DMS114 treated with DMSO at 0.1 percent for 48 hours (cell line): ENCODE data around the gene ZNF215.
"Not testable (repeated sequence)": the region's sequence is repeated elsewhere in the genome, so short reads cannot be mapped to it uniquely, and the experiment has no call there.

Source experiments
- DNase-seq: peaks from one replicate; lab custom pipeline; 2025; ENCODE audit not compliant: unreplicated experiment; lab: John Stamatoyannopoulos, UW

ZNF215 gene

DNA sequence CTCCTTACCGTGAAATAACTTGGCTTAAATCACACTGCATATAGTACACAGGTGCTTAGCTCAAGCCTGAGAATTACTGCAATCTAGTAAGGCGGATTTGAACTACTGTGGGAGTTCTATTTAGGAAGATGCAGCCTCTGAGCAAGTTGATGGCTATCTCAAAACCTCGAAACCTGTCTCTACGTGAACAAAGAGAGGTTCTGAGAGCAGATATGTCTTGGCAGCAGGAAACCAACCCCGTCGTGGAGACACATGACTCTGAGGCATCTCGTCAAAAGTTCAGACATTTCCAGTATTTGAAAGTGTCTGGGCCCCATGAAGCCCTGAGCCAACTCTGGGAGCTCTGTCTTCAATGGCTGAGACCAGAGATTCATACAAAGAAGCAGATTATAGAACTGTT lies 5.9 kb downstream of the ZNF215 start:
- DNase-seq = no peak

DNA sequence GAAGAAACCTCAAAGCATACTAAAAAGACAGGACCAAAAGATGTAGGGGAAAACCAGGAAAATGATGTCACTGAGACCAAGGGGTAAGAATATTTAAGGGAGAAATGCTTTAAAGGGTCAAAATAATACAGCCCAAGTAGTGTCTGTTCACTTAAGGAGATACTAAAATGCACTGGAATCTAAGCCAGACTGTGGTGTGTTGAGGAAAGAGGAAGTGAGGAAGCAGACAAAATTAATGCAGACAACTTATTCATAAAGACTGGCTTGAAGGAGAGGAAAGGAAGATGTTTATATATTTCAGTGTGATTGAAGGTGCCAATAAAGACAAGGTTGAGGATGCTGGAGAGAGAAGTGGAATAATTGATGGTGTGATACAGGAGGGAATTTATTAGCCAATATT lies 15.7 kb downstream of the ZNF215 start:
- no peak for DNase-seq

DNA sequence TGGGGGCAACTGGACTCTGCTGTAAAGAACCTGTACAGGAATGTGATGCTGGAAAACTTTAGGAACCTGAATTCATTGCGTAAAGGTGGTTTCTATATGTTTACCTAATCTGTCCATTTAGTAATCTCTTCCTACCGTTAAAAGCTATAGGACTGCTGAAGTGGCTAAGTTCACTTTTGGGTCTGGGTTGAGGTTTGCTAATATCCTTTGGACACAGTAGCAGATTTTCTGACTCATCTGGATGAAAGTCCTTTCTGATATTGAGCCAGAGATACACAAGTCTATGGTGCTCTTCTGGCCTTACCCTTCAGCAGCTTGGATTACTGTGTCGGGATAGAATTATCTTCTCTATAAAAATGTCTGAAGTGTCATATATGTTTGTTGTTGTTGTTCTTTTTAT lies 16.9 kb downstream of the ZNF215 start:
- no peak for DNase-seq

DNA sequence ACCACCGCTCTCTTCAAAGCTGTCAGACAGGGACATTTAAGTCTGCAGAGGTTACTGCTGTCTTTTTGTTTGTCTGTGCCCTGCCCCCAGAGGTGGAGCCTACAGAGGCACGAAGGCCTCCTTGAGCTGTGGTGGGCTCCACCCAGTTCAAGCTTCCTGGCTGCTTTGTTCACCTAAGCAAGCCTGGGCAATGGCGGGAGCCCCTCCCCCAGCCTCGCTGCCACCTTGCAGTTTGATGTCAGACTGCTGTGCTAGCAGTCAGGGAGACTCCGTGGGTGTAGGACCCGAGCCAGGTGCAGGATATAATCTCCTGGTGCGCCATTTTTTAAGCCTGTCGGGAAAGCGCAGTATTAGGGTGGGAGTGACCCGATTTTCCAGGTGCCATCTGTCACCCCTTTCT lies 28.0 kb downstream of the ZNF215 start:
- DNase-seq = not testable (repeated sequence)

DNA sequence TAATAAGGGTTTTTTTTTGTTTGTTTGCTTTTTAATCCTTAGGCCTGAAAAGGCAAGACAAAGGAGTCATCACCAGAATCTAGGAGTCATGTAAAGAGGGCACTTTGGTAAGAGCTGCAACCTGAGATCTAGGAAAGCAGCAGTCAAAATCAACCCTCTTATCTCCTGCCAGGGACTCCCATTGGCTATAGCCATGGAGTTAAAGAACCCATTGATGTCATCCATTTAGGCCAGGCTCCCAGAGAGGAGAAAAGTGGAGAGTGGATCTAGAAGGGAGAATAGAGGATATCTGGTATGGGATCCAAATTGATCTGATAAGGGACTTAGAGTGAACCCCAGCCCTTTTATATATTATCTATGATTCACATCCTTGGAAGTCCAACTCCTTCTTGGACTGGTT lies 35.9 kb downstream of the ZNF215 start:
- no peak for DNase-seq

DNA sequence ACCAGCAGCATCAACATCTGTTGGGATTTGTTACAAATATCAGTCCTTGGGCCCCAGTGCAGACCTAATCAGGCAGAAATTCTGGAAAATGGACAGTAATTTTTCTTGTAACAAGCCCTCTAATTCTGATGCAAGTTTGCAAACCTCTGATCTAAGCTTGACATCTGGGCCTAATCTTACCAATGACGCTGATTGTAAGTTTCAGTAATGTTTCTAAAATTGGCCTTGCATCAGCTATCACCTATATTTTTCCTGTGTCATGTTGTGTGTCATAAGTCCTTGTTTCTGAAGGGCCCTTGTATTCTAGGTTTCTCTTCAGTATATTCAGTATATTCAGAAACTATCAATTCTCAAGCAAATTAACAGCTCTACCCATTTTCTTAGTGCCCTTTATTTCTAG lies 36.4 kb downstream of the ZNF215 start:
- DNase-seq = no peak

DNA sequence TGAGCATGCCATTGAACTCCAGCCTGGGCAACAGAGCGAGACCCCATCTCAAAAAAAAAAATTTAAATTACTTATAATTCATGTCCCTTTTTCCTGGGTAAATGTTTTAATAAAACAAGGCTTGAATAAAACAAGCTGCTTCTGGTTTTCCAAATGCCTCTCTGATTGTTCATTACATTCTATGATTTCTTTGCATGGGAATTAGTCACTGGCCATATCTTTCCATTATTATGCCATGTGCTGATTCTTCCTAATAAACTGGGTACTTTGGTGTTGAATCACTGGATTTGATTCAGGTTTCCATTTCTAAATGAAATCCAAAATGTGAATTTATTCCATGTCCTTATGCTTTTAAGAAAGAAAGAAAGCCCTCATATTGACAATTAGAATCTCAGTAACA lies 42.6 kb downstream of the ZNF215 start:
- no peak for DNase-seq

DNA sequence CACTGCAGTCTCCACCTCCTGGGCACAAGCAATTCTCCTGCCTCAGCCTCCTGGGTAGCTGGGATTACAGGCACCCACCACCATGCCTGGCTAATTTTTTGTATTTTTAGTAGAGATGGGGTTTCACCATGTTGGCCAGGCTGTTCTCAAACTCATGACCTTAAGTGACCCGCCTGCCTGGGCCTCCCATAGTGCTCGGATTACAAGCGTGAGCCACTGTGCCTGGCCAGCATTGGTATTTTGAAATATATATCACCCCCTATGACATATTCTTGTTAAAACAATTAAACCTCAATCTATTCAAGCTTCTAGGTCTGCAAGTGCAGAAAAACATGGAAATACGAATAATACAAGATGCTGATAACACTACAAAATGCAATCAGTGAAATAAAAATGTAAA lies 43.6 kb downstream of the ZNF215 start:
- DNase-seq = not testable (repeated sequence)

DNA sequence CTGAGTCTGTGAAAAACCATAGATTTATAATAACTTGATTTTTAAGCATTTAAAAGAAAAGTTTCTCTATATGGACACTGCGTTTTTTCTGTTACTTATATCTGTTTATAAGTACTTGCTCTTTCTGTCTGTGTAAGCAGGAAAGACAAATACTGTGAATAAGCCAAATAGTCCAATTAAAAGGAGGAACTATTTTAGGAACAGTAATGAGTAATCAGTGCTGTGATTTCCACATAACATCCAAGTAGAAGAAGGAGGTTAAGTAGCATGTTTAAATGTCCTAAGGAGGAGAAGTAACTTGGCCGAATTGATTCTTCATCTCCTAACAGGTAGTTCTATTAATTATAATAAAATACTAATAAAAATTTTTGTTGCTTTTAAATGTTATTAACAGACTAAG lies 53.1 kb downstream of the ZNF215 start:
- DNase-seq = no peak

DNA sequence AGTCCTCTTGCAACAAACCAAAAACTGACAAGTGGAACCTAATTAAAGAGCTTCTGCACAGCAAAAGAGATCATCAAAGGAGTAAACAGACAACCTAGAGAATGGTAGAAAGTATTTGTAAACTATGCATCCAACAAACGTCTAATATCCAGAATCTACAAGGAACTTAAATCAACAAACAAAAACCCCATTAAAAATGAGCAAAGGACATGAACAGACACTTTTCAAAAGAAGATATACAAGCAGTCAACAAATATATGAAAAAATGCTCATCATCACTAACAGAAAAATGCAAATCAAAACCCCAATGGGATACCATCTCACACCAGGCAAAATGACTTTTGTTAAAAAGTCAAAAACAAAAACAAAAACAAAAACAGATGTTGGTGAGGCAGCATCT lies 60.3 kb downstream of the ZNF215 start:
- no peak for DNase-seq

DNA sequence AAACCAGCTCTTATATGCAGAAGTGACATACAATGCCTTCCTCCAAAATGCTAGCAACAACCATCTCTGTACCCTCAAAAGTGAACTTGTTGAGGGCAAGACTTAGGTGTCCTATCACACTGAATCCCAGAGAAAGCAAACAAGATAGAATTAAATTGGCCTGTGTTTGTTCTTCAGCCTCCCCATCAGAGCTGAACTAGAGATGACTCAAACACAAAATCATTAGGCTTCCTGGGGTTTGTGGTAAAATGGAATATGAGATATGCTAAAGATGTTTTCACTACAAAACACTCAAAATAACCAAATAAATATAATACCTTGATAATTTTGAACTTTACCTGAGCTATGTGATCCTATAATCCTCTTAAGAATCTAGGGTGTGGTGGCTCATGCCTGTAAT lies 62.3 kb downstream of the ZNF215 start:
- no peak for DNase-seq

DNA sequence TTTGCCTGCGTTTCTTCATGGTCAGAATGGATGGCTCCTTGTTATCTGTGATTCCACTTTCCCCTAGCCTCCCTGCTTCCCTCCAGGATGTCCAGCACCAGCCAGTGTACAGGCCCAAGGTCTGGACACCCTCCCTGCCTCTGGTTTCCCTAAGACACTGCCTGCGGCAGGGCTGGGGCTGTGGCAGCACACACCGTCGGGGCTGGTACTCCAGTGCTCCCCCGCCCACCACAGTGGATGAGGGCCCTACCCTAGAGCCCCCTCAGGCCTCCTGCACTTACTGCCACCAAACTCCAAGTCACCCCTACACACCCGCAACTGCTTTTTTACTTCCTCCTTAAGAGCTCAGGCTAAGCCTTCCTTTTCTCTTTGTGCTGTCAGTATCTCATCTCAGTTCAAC lies 65.0 kb downstream of the ZNF215 start:
- no peak for DNase-seq

DNA sequence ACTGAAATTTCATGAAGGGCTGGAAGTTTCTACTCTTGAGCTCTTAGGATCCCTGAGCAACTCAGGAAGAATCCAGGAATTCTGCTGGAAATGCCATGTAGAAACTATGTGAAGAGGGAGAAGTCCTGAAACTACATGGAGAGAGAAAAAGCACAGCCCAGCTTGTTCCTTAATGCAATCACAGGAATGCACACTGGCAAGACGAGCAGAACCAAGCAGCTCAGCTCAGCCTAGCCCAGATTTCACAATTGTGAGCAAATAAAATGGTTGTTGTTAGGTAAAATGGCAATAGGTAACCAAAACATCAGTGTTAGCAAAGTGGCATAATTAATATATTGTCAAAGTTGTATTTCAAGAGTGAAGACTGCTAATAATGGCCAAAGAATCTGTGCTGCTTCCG lies 65.8 kb downstream of the ZNF215 start:
- no peak for DNase-seq

DNA sequence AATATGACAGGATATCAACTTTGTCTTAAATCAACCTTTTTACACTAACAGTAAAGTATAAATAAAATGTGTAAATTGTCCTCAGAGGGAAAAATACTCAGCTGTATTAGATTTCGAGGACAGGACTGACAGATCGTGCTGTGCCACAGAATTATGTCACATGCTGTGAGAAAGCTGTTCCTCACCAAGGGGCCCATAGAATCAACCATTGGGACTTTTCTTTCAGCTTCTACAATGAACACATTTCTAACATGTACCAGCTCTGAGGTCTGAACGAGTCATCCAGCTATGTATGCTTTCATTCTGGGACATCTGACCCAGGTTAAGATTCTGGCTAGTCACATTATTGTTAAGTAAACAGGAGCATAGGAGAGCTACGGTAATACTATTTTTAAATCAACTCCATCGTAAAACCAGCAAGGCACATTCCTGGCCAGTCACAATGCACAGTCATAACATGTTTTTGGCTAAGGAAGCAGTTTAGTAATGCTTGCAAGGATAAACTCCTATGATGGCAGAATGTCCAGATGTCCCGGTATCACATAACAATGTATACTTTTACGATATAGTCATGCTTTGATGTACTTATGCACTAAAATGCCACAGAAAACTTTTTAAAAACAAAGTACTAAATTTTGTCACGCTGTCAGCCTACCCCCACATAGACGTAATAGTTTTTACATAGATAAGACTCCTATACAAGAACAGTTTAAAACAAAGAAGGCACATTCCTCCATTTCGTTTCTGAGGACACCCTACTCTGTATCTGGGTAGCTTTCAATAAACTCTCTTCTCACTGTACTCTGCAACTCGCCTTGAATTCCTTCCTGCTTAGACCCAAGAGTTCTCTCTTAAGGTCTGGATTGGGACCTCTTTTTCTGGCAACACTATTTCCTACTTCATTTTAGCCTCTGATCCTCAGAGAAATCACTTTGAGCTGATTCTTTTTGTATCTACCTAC lies 66.5 kb downstream of the ZNF215 start:
- no peak for DNase-seq

DNA sequence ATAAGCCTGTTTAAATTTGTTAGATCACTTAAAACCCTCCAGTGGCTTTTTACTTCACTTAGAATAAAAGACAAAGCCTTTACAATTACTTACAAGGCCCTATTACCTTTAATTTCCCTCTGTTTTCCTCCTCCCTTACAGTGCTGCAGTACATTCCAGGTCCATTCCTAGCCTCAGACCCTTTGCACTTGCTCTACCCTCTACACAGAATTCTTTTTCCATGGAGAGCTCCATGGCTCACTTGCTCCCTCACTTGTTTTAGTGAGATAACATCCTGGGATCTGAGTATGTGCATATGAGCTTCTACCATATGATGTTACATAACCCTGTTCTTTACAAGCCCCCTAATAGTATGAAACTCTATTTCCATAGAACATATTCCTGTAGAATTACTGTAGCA lies 69.5 kb downstream of the ZNF215 start:
- no peak for DNase-seq

DNA sequence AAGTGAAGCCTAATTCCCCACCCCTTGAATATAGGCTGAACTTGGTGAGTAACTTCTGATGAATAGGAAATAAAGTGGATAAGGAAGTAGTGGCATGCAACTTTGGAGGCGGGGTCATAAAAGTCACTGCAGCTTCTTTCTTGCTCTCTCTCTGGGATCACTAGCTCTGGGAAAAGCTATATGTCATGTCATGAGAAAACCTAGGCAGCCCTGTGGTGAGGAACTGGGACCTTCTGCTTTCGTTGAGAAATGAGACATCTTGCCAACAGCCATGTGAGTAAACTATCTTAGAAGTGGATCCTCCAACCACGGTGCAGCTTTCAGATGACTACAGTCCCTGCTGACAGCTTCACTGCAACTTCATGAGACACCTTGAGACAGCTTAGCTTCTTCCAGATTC lies 78.3 kb downstream of the ZNF215 start:
- DNase-seq = no peak
